Astrocyte (in vitro differentiated cells and primary cell): ENCODE results near the gene IBTK. TPM values are rescaled to one million over a fixed set of nuclear protein-coding genes. Genes with fewer than 3 reads are reported as not detected.

ENCODE experiments used
- DNase-seq: peaks from one replicate; pipeline ENCODE4 v3.0.0-alpha.2; 2010; ENCODE audit warnings: low read depth
- FAIRE-seq: peaks from 2 replicates; lab custom pipeline; 2011; peaks lifted over from hg19 to GRCh38; lab: Jason Lieb, UNC
- H2AFZ ChIP-seq: 2 replicates; pipeline ENCODE4 v1.6.0; 2012; ENCODE audit warnings: low read depth, low read length, inconsistent platforms
- H3K27ac ChIP-seq: 2 replicates; pipeline ENCODE4 v1.5.1; 2011; ENCODE audit warnings: low read depth, low read length, inconsistent platforms
- H3K27me3 ChIP-seq: 2 replicates; pipeline ENCODE4 v1.6.0; 2011; ENCODE audit warnings: low read length, inconsistent platforms; ENCODE audit not compliant: insufficient read depth
- H3K36me3 ChIP-seq: 2 replicates; pipeline ENCODE4 v1.5.1; 2011; ENCODE audit warnings: low read length, inconsistent platforms; ENCODE audit not compliant: insufficient read depth
- H3K4me1 ChIP-seq: 2 replicates; pipeline ENCODE4 v1.5.1; 2011; ENCODE audit warnings: low read length, inconsistent platforms; ENCODE audit not compliant: insufficient read depth
- H3K4me2 ChIP-seq: 2 replicates; pipeline ENCODE4 v1.6.0; 2012; ENCODE audit warnings: low read length, inconsistent platforms
- H3K4me3 ChIP-seq: 2 replicates; pipeline ENCODE4 v1.5.1; 2011; ENCODE audit warnings: low read depth, mild to moderate bottlenecking, low read length, inconsistent platforms; ENCODE audit not compliant: insufficient read depth
- H3K79me2 ChIP-seq: 2 replicates; pipeline ENCODE4 v1.6.0; 2012; ENCODE audit warnings: mild to moderate bottlenecking, low read length, inconsistent platforms; ENCODE audit not compliant: insufficient read depth
- H3K9ac ChIP-seq: 2 replicates; pipeline ENCODE4 v1.6.0; 2012; ENCODE audit warnings: mild to moderate bottlenecking, low read length, inconsistent platforms
- H3K9me3 ChIP-seq: 2 replicates; pipeline ENCODE4 v1.5.1; 2012; ENCODE audit warnings: low read depth, mild to moderate bottlenecking, low read length, inconsistent platforms; ENCODE audit not compliant: insufficient read depth
- H4K20me1 ChIP-seq: 2 replicates; pipeline ENCODE4 v1.6.0; 2012; ENCODE audit warnings: low read length, inconsistent platforms; ENCODE audit not compliant: insufficient read depth
- H3K27ac Mint-ChIP-seq: one replicate; pipeline ENCODE4 v1.8.0; 2021; ENCODE audit warnings: mild to moderate bottlenecking, mixed read lengths; ENCODE audit not compliant: unreplicated experiment
- H3K27me3 Mint-ChIP-seq: one replicate; pipeline ENCODE4 v1.8.0; 2021; ENCODE audit warnings: low read depth, mixed read lengths; ENCODE audit not compliant: unreplicated experiment
- H3K36me3 Mint-ChIP-seq: one replicate; pipeline ENCODE4 v1.8.0; 2021; ENCODE audit warnings: low read depth, mixed read lengths; ENCODE audit not compliant: unreplicated experiment
- H3K4me1 Mint-ChIP-seq: one replicate; pipeline ENCODE4 v1.8.0; 2021; ENCODE audit warnings: low read depth, mixed read lengths; ENCODE audit not compliant: unreplicated experiment
- H3K4me3 Mint-ChIP-seq: one replicate; pipeline ENCODE4 v1.8.0; 2021; ENCODE audit warnings: mild to moderate bottlenecking, moderate library complexity, mixed read lengths; ENCODE audit not compliant: unreplicated experiment
- H3K9me3 Mint-ChIP-seq: one replicate; pipeline ENCODE4 v1.8.0; 2021; ENCODE audit warnings: mild to moderate bottlenecking, mixed read lengths; ENCODE audit not compliant: unreplicated experiment
- EZH2 ChIP-seq: IDR thresholded peaks from 2 replicates; pipeline ENCODE4 v1.6.1; 2012; ENCODE audit warnings: mild to moderate bottlenecking, low read length, inconsistent platforms; ENCODE audit not compliant: insufficient read depth
- total RNA-seq: library from RNA; stranded (reverse); gene quantifications from 2 replicates; pipeline ENCODE4 v1.2.1, GENCODE V29; 2021
- TF ChIP-seq, protein P1 (sequence below): IDR thresholded peaks from 2 replicates; pipeline ENCODE4 v1.5.1; 2011; ENCODE audit warnings: low read depth, mild to moderate bottlenecking, inconsistent platforms, low read length, moderate library complexity; ENCODE audit not compliant: insufficient read depth

Gene IBTK
- total RNA-seq, 1 donor from 2014 or later, result 42.7 TPM

DNA sequence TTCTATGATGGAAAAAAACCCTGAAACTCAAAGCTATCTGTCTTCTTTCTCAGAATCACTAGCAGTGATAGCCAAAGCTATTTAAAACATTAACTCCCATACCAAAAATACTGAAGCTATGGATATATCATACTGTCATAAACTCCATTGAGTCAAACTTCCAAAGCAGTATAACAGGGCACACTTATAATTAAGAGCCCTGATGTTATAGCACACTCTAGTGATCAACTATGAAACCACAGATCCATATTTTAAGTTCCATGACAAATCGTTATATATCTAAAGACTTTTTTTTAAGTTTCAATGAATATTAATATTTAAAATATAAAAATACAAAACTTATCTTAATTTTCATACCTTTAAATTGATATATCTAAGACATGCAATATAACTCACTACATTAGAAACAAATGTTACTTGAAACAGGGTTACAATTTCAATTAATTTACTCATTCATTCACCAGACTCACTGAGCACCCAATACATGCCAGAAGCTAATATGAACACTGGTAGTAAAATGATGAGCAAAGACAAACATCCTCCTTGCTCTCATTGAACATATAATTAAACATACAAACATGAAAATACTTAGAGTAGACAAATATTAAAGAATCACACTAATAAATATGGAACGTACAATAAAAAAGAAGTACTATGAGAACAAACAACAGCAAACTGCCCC is 69.3 kb downstream of the IBTK start:
- Mint-ChIP-seq H3K36me3 (peaks cover 10% of the 10 kb centered on the region), H3K4me1 (peaks cover 6% of the 10 kb centered on the region), H3K9me3 (peaks cover 2% of the 10 kb centered on the region), H3K4me3 (no peak overlapping the region), H3K27ac (no peak overlapping the region), H3K27me3 (no peaks in the 10 kb centered on the region)
- H3K9me3 ChIP-seq, result no peaks in the 10 kb centered on the region
- H3K4me2 ChIP-seq, result no peak overlapping the region
- H3K79me2 ChIP-seq, result no peaks in the 10 kb centered on the region
- no peaks in the 10 kb centered on the region for H3K27me3 ChIP-seq
- H2AFZ ChIP-seq, result no peak overlapping the region
- H3K27ac ChIP-seq, result no peak overlapping the region
- FAIRE-seq (no peak), DNase-seq (peak; percentile 18)
- H3K4me3 ChIP-seq, result no peak overlapping the region
- H4K20me1 ChIP-seq, result no peaks in the 10 kb centered on the region
- no peaks in the 10 kb centered on the region for H3K4me1 ChIP-seq
- TF ChIP-seq, protein P1, sequence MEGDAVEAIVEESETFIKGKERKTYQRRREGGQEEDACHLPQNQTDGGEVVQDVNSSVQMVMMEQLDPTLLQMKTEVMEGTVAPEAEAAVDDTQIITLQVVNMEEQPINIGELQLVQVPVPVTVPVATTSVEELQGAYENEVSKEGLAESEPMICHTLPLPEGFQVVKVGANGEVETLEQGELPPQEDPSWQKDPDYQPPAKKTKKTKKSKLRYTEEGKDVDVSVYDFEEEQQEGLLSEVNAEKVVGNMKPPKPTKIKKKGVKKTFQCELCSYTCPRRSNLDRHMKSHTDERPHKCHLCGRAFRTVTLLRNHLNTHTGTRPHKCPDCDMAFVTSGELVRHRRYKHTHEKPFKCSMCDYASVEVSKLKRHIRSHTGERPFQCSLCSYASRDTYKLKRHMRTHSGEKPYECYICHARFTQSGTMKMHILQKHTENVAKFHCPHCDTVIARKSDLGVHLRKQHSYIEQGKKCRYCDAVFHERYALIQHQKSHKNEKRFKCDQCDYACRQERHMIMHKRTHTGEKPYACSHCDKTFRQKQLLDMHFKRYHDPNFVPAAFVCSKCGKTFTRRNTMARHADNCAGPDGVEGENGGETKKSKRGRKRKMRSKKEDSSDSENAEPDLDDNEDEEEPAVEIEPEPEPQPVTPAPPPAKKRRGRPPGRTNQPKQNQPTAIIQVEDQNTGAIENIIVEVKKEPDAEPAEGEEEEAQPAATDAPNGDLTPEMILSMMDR, result peak; percentile 49
- TF ChIP-seq EZH2, result no peak
- H3K9ac ChIP-seq, result no peak overlapping the region
- peaks cover 14% of the 10 kb centered on the region for H3K36me3 ChIP-seq

DNA sequence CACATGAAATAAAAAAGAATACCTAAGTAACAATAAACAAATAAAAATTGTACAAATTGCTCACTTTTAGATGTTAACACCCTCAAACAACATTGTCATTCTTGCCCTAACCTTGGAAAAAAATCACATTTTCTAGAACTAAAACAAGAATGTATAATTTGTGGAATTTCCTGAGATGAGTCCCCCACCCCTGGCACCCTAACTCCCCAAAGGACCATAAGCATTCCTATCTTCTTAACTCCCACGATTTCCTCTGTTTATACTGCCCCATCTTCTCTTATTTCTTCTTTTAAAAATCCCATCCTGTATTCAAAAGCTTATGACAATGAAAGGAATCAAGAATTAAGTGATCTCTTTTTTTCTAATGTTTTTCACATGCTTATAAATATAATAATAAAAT is 70.9 kb downstream of the IBTK start:
- H2AFZ ChIP-seq, result no peak overlapping the region
- no peaks in the 10 kb centered on the region for H3K27me3 ChIP-seq
- peaks cover 7% of the 10 kb centered on the region for H3K36me3 Mint-ChIP-seq
- peaks cover 3% of the 10 kb centered on the region for H3K4me1 Mint-ChIP-seq
- no peak overlapping the region for H3K27ac Mint-ChIP-seq
- no peaks in the 10 kb centered on the region for H3K9me3 ChIP-seq
- H4K20me1 ChIP-seq, result no peaks in the 10 kb centered on the region
- H3K9ac ChIP-seq, result no peak overlapping the region
- no peak overlapping the region for H3K4me3 Mint-ChIP-seq
- no peak overlapping the region for H3K27ac ChIP-seq
- H3K4me2 ChIP-seq, result peak overlapping the region; percentile 29
- no peaks in the 10 kb centered on the region for H3K79me2 ChIP-seq
- TF ChIP-seq EZH2, result no peak
- TF ChIP-seq, protein P1, result no peak
- FAIRE-seq, result no peak
- H3K4me1 ChIP-seq, result no peaks in the 10 kb centered on the region
- H3K4me3 ChIP-seq, result no peak overlapping the region
- no peaks in the 10 kb centered on the region for H3K27me3 Mint-ChIP-seq
- no peak for DNase-seq
- H3K36me3 ChIP-seq, result peaks cover 24% of the 10 kb centered on the region
- no peaks in the 10 kb centered on the region for H3K9me3 Mint-ChIP-seq

DNA sequence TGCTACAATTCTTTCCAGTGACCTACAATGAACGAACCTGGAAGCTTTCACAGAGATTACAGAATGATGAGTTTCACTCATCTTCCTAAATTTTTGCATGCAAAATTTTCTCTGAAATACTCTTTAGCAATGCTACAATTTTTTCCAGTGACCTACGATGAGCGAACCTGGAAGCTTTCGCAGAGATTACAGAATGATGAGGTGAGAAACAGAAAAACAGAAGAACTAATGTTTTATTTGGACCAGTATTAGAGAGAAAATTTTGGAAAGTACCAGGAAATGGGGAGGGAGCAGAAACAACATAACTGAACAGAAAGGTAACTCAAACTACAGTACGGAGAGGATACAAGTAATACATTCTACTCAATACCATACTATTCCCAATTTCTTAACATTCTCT is 75.0 kb downstream of the IBTK start:
- peaks cover 3% of the 10 kb centered on the region for H3K36me3 Mint-ChIP-seq

More for the DNA sequence above, 75.0 kb downstream of the IBTK start:
- H3K27me3 ChIP-seq, result no peaks in the 10 kb centered on the region
- H3K27ac ChIP-seq, result no peak overlapping the region
- no peaks in the 10 kb centered on the region for H3K4me1 Mint-ChIP-seq
- H3K4me1 ChIP-seq, result no peaks in the 10 kb centered on the region
- no peaks in the 10 kb centered on the region for H3K9me3 Mint-ChIP-seq
- no peaks in the 10 kb centered on the region for H3K79me2 ChIP-seq
- no peaks in the 10 kb centered on the region for H4K20me1 ChIP-seq
- H3K27me3 Mint-ChIP-seq, result no peaks in the 10 kb centered on the region
- no peak overlapping the region for H3K27ac Mint-ChIP-seq
- no peak overlapping the region for H3K9ac ChIP-seq
- no peak overlapping the region for H3K4me3 Mint-ChIP-seq
- H3K4me2 ChIP-seq, result no peak overlapping the region
- DNase-seq (no peak), FAIRE-seq (no peak)
- H3K9me3 ChIP-seq, result no peaks in the 10 kb centered on the region
- H3K36me3 ChIP-seq, result peaks cover 24% of the 10 kb centered on the region
- no peak for TF ChIP-seq EZH2
- TF ChIP-seq, protein P1, result no peak
- H3K4me3 ChIP-seq, result no peak overlapping the region
- no peak overlapping the region for H2AFZ ChIP-seq
